ENCODE data around the gene FRMD5.

The FRMD5 gene

GRCh38 chr15:43912208-43912607 lies 282.9 kb downstream of the FRMD5 start:
- H3K27ac ChIP-seq (ENCODE audit: low read depth, low read length): no peak overlapping the region

DNA sequence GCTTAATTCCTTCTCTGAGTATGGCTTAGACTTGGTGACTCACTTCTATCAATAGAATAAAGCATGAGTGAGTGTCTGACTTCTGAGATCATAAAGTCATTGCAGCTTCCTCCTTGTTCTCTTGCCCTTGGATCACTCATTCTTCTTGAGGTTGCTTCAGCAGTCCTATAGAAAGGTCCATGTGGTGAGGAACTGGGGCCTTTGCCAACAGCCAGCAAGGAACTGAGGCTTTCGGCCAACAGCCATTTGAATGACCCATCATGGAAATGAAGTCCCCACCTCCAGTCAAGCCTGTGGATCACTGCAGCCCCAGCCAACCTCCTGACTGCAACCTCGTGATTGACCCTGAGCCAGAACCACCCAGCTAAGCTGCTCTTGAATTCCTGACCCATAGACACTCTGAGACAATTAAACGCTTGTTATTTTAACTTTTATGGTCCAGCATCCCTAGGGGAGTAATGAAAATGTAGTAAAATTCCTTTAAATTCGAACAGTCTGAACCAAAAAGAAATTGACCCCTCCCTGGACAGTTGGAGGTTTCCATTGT lies 283.8 kb downstream of the FRMD5 start:
- Histone ChIP-seq H3K27me3 (ENCODE audit: low read length) (no peaks in the 10 kb centered on the region), H3K27ac (ENCODE audit: low read depth, low read length) (no peak overlapping the region), H3K36me3 (ENCODE audit: low read length) (no peaks in the 10 kb centered on the region), H3K9me2 (replicated peaks; ENCODE audit: insufficient read depth, low read length) (no peaks in the 10 kb centered on the region), H3K79me2 (ENCODE audit: insufficient read depth, low read length) (no peaks in the 10 kb centered on the region), H3K9ac (ENCODE audit: low read length) (no peak overlapping the region), H3F3A (ENCODE audit: insufficient read depth) (no peaks in the 10 kb centered on the region), H2AFZ (ENCODE audit: low read depth, low read length, severe bottlenecking) (no peak overlapping the region), H3K9me3 (ENCODE audit: insufficient read depth, low read length) (no peaks in the 10 kb centered on the region), H3K4me2 (ENCODE audit: low read depth, low read length, poor library complexity, severe bottlenecking) (no peak overlapping the region), H3K4me3 (ENCODE audit: insufficient read depth, low read length, poor library complexity, severe bottlenecking) (no peak overlapping the region), H4K20me1 (ENCODE audit: low read depth, low read length) (no peaks in the 10 kb centered on the region)
- TF ChIP-seq CTCF (IDR thresholded peaks at IDR 0.05; ENCODE audit: insufficient read depth, low read length, poor library complexity, severe bottlenecking) (no peak), EZH2phosphoT487 (conservative IDR thresholded peaks at IDR 0.05; ENCODE audit: low read length) (no peak)

More at GRCh38 chr15:43912208-43912607, 282.9 kb downstream of the FRMD5 start:
- Histone ChIP-seq H3F3A (ENCODE audit: insufficient read depth) (no peaks in the 10 kb centered on the region), H3K9me2 (replicated peaks; ENCODE audit: insufficient read depth, low read length) (no peaks in the 10 kb centered on the region), H3K36me3 (ENCODE audit: low read length) (no peaks in the 10 kb centered on the region), H3K4me2 (ENCODE audit: low read depth, low read length, poor library complexity, severe bottlenecking) (no peak overlapping the region), H3K4me3 (ENCODE audit: insufficient read depth, low read length, poor library complexity, severe bottlenecking) (no peak overlapping the region), H2AFZ (ENCODE audit: low read depth, low read length, severe bottlenecking) (no peak overlapping the region), H3K9me3 (ENCODE audit: insufficient read depth, low read length) (no peaks in the 10 kb centered on the region), H3K27me3 (ENCODE audit: low read length) (no peaks in the 10 kb centered on the region), H4K20me1 (ENCODE audit: low read depth, low read length) (no peaks in the 10 kb centered on the region), H3K79me2 (ENCODE audit: insufficient read depth, low read length) (no peaks in the 10 kb centered on the region), H3K9ac (ENCODE audit: low read length) (no peak overlapping the region)
- TF ChIP-seq EZH2phosphoT487 (conservative IDR thresholded peaks at IDR 0.05; ENCODE audit: low read length) (no peak), CTCF (IDR thresholded peaks at IDR 0.05; ENCODE audit: insufficient read depth, low read length, poor library complexity, severe bottlenecking) (no peak)

- Histone ChIP-seq H3K9me3 (ENCODE audit: insufficient read depth, low read length) (no peaks in the 10 kb centered on the region), H2AFZ (ENCODE audit: low read depth, low read length, severe bottlenecking) (no peak overlapping the region), H3F3A (ENCODE audit: insufficient read depth) (no peaks in the 10 kb centered on the region), H4K20me1 (ENCODE audit: low read depth, low read length) (no peaks in the 10 kb centered on the region), H3K27me3 (ENCODE audit: low read length) (no peaks in the 10 kb centered on the region), H3K4me2 (ENCODE audit: low read depth, low read length, poor library complexity, severe bottlenecking) (no peak overlapping the region), H3K27ac (ENCODE audit: low read depth, low read length) (no peak overlapping the region), H3K9ac (ENCODE audit: low read length) (no peak overlapping the region), H3K79me2 (ENCODE audit: insufficient read depth, low read length) (no peaks in the 10 kb centered on the region), H3K4me3 (ENCODE audit: insufficient read depth, low read length, poor library complexity, severe bottlenecking) (no peak overlapping the region), H3K36me3 (ENCODE audit: low read length) (no peaks in the 10 kb centered on the region), H3K9me2 (replicated peaks; ENCODE audit: insufficient read depth, low read length) (no peaks in the 10 kb centered on the region)
- no peak for TF ChIP-seq CTCF (IDR thresholded peaks at IDR 0.05; ENCODE audit: insufficient read depth, low read length, poor library complexity, severe bottlenecking)
- no peak for TF ChIP-seq EZH2phosphoT487 (conservative IDR thresholded peaks at IDR 0.05; ENCODE audit: low read length)
Observed at GRCh38 chr15:43908516-43909050, 286.5 kb downstream of the FRMD5 start.
